ENCODE results near the gene U2AF2.

U2AF2 gene

GRCh38 chr19:55677572-55678028 is 22.8 kb downstream of the U2AF2 start:
- FAIRE-seq = no peak

- FAIRE-seq = no peak
Measured at GRCh38 chr19:55678121-55678671, 23.4 kb downstream of the U2AF2 start.

GRCh38 chr19:55679343-55680257 is 24.8 kb downstream of the U2AF2 start:
- FAIRE-seq = no peak

- FAIRE-seq = no peak
Measured at GRCh38 chr19:55680339-55681130, 25.7 kb downstream of the U2AF2 start.

DNA sequence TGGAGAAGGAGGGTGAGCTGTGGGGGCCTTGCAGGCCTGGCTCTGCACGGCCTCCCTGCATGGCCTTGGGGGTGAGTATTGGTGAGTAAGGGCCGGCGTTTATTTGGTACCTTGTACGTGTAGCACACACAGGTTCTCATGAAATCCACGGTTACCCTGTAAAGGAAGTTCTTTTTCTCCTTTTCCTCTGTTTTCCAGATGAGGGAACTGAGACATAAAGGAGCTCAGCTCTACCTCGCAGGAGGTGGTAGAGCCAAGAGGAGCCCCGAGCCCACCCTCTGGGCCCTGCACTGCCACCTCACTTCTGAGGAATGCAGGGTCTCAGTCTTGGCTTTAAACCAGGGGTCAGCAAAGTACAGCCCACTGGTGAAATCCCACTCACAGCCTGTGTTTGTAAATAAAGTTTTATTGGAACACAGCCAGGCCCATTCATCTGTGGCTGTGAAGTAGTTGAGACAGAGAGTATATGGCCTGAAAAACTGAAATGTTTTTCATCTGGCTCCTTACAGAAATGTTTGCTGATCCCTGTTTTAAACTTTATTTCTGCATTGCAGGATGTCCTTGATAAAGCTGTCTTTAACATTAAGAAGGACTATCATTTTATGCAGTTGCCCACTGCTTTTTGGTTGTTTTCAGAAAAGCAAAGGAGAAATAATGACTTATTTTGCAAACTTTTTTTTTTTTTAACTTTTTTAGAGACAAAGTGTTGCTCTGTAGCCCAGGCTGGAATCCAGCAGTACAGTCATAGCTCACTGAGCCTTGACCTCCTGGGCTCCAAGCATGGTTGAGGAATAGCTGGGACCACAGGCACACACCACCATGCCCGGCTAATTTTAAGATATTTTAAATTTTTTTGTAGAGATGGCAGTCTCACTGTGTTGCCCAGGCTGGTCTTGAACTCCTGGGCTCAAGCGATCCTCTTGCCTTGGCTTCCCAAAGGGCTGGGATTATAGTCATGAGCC is 26.6 kb downstream of the U2AF2 start:
- no peak for FAIRE-seq

DNA sequence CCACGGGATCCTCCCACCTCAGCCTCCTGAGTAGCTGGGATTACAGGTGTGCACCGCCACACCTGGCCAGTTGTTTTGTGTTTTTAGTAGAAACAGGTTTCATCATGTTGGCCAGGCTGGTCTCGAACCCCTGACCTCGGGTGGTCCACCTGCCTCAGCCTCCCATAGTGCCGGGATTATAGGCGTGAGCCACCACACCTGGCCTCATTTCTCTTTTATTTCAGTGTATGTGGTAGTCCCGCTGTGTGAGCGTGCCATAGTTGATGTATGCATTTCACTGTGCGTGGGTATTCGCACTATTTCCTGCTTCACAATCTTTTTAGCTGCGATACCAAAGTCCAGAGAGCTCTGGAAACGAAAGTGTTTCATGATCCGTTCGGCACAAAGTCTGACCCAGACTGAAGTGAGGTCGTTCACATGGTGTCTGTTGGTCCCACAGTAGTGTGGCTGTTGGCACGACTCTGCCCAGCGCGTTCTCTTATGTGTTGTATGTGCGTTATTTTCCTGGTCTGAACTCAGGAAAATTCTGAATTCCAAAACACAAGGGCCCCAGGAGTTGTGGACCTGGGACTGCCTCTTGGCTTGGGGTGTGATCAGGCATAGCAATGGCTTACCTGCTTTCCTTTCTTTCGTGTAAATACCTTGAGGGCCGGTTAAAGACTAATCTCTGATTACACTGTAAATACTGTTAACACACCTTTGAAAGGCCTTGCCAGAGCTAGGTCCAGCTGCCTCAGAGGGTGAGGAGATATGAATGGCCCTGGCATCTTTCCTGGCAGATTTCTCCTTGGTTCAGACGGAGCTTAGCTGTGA is 28.8 kb downstream of the U2AF2 start:
- FAIRE-seq = no peak

DNA sequence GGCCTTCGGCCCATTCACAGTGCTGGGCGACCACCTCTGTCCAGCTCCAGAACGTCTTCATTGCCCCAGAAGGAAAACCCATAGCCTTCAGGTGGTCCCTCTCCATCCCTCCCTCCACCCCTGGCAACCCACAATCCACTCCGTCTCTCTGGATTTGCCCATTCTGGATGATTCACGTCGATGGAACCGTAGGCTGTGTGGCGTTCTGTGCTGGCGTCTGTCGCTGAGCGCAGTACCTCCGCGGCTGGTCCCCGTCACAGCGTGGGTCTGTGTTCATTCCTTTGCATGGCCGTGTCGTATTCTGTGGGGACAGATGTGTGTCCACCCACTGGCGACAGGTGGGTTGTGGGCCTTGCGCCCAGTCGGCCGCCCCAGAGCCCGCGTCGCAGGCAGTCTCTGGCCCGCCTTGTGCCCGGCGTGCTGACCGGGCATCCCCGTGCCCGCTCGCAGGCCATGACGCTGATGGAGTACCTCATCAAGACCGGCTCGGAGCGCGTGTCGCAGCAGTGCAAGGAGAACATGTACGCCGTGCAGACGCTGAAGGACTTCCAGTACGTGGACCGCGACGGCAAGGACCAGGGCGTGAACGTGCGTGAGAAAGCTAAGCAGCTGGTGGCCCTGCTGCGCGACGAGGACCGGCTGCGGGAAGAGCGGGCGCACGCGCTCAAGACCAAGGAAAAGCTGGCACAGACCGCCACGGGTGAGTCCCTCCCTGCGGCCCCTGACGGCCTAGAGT is 30.3 kb downstream of the U2AF2 start:
- FAIRE-seq = no peak

GRCh38 chr19:55685776-55686175 is 30.9 kb downstream of the U2AF2 start:
- FAIRE-seq = no peak

DNA sequence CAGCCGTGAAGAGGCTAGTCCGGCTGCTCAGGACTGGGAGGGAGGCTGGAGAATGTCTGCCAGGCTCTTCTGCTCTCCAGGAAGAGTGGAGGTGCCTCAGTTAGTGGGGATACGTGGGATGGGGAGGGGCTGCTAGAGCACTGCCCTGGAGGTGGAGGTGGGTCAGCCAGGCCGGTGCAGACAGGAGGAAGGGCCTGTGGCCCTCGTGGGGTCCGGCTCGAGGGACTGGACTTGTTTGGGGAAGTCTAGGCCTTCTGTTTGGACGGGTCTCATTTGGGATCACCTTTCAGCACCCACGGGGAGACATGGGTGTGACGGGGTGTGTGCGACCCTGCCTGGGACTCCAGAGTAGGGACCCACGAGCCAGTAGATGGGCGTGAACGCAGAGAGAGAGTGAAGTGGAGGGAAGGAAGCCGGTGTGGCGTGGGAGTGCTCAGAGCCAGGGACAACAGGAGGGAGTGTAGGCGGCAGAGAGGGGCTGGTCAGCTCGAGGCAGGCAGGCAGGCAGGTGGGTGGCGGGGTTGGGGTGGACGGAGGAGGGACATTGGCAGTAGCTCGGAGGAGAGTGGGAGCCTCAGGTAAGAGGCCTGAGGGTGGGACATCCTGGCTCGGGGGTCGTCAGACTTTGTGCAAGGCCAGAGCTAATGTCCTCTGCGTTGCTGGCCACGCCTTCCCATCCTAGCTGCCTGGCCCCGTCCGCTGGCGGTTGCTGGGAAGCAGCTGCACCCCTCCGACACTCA is 31.6 kb downstream of the U2AF2 start:
- no peak for FAIRE-seq

- no peak for FAIRE-seq
Measured at GRCh38 chr19:55687281-55688201, 32.7 kb downstream of the U2AF2 start.

GRCh38 chr19:55688422-55689218 is 33.8 kb downstream of the U2AF2 start:
- FAIRE-seq = no peak

DNA sequence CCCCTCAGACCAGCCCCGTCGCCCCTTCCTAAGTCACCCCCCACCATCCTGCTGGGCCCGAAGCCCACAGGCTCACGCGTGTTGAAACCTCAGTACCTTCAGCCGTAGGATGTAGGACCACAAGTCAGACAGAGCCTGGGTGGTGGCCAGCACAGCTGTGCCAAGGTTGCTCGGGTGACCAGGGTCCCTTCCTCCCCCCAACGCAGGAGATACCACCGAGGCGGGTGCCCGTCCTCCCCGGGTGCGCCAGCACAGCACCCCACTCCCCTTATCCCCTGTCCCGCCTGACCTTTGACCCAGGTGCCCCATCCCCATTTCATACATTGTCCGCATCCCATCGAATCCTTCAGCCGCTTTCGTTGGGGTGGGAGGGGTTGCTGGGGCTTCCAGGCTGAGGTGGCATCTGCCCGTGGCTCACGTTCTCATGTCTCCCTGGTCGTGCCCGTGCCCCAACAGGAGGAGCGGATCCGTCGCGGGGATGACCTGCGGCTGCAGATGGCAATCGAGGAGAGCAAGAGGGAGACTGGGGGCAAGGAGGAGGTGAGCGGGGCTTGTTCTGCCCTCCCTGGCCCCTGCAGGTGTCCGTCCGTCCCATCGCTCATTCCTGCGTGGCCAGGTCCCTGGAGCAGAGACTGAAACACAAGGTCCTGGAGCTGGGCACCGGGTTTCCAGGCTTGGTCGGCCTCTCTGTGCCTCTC is 34.7 kb downstream of the U2AF2 start:
- FAIRE-seq = no peak

DNA sequence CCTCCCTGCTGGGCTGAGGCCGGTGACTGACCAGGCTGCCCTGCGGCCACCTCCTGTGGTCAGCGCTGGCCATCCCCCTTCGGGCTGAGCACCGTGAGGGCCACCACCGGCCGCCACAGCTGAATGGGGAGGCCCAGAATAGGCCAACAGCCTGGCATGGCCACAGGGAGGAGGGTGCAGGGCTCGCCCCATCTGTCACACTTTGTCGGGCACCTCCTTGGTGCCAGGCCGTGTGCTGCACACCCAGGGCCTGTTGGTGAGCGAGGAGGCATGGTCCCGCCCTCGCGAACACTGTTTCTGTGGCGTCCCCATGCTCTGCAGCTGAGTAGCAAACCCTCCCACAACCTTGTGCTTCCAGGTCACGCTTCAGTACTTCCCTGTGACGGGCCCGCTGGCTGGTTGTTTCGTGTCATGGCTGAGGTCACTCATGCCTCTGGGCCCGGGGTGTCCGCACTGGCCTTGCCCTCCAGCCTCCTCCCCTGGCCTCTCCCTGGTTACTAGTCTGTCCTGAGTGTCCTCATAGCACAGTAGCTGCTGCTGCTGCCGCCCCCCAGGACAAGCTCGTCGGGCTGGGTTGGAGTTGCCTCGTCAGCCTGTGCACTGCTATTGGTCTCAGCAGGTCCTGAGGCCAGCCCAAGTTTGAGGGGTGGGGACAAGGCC is 35.4 kb downstream of the U2AF2 start:
- no peak for FAIRE-seq

DNA sequence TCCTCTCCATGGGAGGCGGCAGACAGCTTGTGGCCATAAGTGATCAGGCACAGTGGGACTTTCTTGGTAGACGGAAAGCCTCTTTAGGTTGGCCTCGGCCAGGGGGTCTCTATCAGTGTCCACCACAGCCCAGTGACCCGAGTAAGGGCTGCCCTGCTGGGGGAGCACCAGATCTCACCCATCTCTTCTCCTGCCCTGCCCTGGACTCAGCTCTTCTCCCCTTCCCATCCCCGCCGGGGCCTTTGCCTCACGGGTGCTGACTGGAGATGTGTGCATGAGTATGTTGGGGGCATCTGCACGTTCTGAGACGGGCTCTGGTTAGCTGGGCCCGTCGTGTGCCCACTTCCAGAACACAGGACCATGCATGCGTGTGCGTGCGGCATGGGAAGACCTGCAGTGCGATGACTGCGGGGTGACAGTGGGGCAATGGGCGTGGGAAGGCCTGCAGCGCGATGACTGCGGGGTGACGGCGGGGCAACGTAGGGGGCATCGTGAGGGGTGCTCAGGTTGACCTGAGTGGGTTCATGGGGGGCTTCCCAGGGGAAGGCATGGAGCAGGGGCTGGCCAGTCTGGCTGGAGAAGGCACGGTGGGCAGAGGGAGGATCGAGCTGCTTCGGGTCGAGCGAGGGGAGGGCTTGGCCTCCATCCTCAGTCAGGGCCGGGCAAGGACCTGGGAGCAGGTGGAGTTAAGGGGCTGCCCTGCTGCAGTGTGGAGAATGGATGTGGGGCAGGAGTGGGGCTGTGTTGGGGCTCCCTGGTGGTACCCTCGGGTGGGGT is 36.1 kb downstream of the U2AF2 start:
- FAIRE-seq = no peak

- FAIRE-seq = no peak
Measured at GRCh38 chr19:55691561-55692481, 37.0 kb downstream of the U2AF2 start.

Data from endometrium (tissue), 2 donors.